HG03354 (cell line): Measurements from ENCODE around the gene SLC44A4.
A peak's percentile ranks its signal among the peaks of the same experiment; 100 is the strongest.
"Not testable (repeated sequence)": the region's sequence is repeated elsewhere in the genome, so short reads cannot be mapped to it uniquely, and the experiment has no call there.

Experiments used
- ATAC-seq: cut with Tn5 transposase; IDR thresholded peaks from one replicate; pipeline ENCODE4 v1.9.1; 2021; ENCODE audit warnings: mild to moderate bottlenecking; ENCODE audit not compliant: unreplicated experiment, poor library complexity, severe bottlenecking

The SLC44A4 gene

GRCh38 chr6:31862344-31863235 lies 16.2 kb downstream of the SLC44A4 start, which contains the start of gene NEU1:
Gene NEU1 (minus strand): TSS chr6:31862821. CDS start chr6:31862776, 45 bp downstream.
- ATAC-seq, result peak; percentile 90

- ATAC-seq, result no peak
Measured at GRCh38 chr6:31861919-31862343, 16.9 kb downstream of the SLC44A4 start.

DNA sequence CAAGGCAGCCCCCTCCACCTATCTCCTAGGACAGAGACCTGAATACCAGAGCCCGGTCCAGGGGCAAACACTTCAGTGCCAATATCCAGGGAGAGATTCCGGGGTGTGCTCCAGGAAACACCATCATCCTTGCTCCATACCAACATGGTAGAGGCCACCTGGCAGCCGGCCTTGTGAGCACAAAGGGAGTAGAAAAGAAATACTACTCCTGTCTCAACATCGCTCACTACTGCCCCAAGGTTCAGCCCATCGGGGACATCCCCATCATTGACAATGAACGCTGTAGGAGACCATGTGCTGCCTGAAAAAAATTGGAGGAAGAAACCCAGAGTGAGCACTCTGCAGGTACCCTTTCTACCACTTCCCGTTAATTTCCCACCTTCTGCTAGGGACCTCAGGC lies 17.6 kb downstream of the SLC44A4 start:
- no peak for ATAC-seq

DNA sequence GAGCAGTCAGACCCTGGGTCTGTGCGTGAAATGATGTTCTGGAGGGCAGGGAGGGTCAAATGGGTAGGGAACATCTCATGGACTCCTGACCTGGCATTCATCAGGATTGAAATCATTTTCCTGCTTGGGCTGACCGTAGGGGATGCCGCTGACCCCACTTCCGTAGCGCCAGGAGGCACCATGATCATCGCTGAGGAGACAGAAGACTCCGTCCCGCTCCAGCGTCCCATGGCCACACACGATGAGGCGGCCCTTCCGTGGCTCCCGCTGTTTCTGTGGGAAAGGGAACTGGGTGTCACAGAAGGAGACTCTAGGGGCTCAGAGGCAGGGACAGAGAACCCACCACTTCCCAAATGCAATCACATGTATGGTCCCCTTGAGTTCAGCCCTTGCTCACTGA lies 18.4 kb downstream of the SLC44A4 start:
- no peak for ATAC-seq

DNA sequence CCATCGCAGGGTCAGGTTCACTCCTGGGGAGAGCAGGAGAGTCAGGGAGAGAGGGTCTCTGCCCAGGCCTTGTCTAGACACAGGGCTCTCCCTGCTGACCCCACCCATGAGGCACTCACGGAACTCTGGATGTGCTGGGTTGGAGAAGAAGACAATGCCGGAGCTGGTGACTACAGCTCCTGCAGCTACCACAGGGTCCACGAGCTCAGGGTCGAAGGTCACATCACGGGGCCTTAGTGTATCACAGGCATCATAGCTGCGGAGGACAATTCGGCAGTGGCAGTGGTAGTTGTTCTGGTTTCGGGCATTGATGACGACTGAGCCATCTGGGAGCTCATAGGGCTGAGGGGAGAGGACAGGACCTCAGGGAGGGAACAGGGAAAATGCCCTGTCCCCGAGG lies 18.9 kb downstream of the SLC44A4 start:
- no peak for ATAC-seq

DNA sequence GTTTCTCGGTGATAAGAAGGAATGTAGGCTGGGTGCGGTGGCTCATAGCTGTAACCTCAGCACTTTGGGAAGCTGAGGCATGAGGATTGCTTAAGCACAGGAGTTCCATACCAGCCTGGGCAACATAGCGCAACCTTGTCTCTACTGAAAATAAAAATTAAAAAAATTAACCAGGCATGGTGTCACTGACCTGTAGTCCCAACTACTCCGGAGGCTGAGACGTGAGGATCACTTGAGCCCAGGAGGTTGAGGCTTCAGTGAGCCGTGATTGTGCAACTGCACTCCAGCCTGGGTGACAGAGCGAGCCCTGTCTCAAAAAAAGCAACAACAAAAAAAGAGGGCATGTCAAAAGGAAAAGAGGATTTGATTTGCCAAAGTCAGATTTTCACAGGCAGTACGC lies 20.1 kb downstream of the SLC44A4 start:
- no peak for ATAC-seq

GRCh38 chr6:31857774-31858173 lies 21.0 kb downstream of the SLC44A4 start:
- ATAC-seq, result not testable (repeated sequence)

DNA sequence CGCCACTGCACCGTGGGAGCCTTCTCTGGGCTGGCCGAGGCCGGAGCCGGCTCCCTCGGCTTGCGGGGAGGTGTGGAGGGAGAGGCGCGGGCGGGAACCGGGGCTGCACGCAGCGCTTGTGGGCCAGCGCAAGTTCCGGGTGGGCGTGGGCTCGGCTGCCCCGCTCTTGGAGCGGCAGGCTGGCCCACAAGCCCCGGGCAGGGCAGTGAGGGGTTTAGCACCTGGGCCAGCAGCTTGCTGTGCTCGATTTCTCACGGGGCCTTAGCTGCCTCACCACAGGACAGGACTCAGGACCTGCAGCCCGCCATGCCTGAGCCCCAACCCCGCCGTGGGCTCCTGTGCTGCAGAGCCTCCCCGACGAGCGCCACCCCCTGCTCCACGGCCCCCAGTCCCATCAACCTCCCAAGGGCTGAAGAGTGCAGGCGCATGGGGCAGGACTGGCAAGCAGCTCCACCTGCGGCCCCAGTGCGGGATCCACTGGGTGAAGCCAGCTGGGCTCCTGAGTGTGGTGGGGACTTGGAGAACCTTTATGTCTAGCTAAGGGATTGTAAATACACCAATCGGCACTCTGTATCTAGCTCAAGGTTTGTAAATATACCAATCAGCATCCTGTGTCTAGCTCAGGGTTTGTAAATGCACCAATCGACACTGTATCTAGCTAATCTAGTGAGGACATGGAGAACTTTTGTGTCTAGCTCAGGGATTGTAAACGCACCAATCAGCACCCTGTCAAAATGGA lies 26.6 kb downstream of the SLC44A4 start:
- not testable (repeated sequence) for ATAC-seq

- no peak for ATAC-seq
Measured at GRCh38 chr6:31851485-31851832, 27.3 kb downstream of the SLC44A4 start.

- ATAC-seq, result no peak
Measured at GRCh38 chr6:31850765-31851484, 27.9 kb downstream of the SLC44A4 start.

DNA sequence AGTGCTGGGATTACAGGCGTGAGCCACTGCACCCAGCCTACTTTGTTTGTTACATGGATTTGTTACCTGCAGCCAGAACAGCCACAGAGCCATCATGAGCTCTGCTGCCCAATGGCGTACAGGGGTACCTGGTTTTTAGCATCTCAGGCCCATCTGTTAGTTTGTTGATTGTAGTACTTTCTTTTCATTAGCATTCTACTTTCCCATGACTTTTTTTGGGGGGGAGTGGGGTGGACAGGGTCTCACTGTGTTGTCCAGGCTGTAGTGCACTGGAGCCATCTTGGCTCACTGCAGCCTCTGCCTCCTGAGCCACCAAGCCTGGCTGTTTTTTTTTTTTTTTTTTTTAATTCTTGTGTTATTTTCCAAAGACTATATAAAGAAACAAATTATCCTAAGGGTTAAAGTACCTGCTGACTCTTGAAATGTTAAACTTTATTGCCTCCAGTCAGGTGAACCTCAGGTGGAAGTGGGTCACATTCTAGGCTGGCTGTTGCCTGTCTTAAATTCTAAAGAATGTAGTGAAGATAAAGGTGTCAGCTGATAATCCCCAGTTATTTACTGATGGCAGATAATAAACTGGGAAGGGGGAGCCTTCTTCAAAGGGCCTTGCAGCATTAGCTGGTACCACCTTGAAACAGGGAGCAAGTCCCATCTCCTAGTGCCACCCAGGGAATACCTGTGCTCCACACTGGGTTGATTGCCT lies 31.4 kb downstream of the SLC44A4 start:
- ATAC-seq, result no peak

DNA sequence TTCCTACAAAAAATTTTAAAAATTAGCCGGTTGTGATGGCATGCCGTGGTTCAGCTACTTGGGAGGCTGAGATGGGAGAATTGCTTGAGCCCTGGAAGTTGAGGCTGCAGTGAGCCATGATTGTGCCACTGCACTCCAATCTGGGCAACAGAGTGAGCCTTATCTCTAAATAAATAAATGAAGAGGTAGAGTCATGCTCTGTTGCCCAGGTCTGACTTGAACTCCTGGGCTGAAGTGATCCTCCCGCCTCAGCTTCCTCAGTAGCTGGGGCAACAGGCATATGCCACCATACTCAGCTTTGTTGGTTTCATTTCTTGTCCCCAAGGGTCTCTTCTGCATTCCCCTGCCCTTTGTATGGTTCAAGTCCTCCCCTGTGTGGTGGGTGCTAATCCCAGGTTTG lies 34.3 kb downstream of the SLC44A4 start:
- no peak for ATAC-seq

GRCh38 chr6:31842053-31842452 lies 36.7 kb downstream of the SLC44A4 start:
- ATAC-seq, result no peak

DNA sequence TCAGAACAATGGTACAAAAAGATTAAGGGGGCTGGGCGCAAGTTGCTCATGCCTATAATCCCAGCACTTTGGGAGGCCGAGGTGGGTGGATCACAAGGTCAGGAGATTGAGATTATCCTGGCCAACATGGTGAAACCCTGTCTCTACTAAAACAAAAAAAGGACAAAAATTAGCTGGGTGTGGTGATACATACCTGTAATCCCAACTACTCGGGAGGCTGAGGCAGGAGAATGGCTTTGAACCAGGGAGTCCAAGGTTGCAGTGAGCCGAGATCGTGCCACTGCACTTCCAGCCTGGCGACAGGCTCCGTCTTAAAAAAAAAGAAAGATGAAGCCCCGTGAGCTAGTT lies 39.0 kb downstream of the SLC44A4 start:
- not testable (repeated sequence) for ATAC-seq

DNA sequence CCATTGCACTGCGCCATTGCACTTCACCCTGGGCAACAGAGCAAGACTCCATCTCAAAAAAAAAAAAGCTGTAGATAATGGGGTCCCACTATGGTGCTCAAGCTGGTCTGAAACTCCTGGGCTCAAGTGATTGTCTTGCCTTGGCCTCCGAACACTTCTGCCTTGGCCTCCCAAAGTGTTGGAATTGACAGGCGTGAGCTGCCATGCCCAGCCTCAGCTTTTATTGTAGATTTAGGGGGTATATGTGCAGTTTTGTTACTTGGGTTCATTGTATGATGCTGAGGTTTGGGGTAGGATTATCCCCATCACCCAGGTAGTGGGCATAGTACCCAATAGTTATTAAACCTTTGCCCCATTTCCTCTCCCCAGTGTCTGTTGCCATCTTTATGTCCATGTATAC lies 39.8 kb downstream of the SLC44A4 start:
- ATAC-seq, result no peak

DNA sequence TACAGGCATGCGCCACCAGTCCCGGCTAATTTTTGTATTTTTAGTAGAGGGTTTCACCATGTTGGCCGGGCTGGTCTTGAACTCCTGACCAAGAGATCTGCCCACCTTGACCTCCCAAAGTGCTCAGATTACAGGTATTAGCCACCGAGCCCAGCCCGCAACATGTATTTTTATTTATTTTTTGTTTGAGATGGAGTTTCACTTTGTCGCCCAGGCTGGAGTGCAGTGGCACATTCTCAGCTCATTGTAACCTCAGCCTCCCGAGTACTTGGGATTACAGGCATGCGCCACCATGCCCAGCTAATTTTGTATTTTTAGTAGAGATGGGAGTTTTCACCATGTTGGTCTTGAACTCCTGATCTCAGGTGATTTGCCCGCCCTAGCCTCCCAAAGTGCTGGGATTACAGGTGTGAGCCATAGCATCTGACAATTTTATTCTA lies 40.7 kb downstream of the SLC44A4 start:
- not testable (repeated sequence) for ATAC-seq

GRCh38 chr6:31837369-31838113 lies 41.3 kb downstream of the SLC44A4 start:
- no peak for ATAC-seq

GRCh38 chr6:31836474-31837368 lies 42.1 kb downstream of the SLC44A4 start:
- no peak for ATAC-seq
